Ectodermal cell (in vitro differentiated cells): ENCODE data around the gene MAP2K5.

Experiments used
- H3K27ac ChIP-seq: 2 replicates; pipeline ENCODE4 v1.7.0; 2013; ENCODE audit warnings: mild to moderate bottlenecking, low read depth, low read length; ENCODE audit not compliant: insufficient read depth, poor library complexity, severe bottlenecking
- H3K27me3 ChIP-seq: 2 replicates; pipeline ENCODE4 v1.7.0; 2013; ENCODE audit warnings: mild to moderate bottlenecking, low read length; ENCODE audit not compliant: insufficient read depth, control insufficient read depth, poor library complexity, severe bottlenecking
- H3K36me3 ChIP-seq: one replicate; pipeline ENCODE4 v1.7.0; 2013; ENCODE audit warnings: low read length; ENCODE audit not compliant: control insufficient read depth, insufficient read depth
- H3K4me1 ChIP-seq: one replicate; pipeline ENCODE4 v1.7.0; 2013; ENCODE audit warnings: low read length; ENCODE audit not compliant: control insufficient read depth, insufficient read depth
- H3K4me3 ChIP-seq: 2 replicates; pipeline ENCODE4 v1.7.0; 2013; ENCODE audit warnings: low read depth, low read length, control low read depth; ENCODE audit not compliant: insufficient read depth
- H3K9me3 ChIP-seq: 2 replicates; pipeline ENCODE4 v1.7.0; 2013; ENCODE audit warnings: mild to moderate bottlenecking, low read length, moderate library complexity; ENCODE audit not compliant: control insufficient read depth
- WGBS, 2 experiments: methylation state at CpG; one replicate each; pipeline ENCODE4 v1.1.7; 2013; ENCODE audit warnings: missing lambda C conversion rate in 2 of 2; 5-methylcytosine and 5-hydroxymethylcytosine counted together

MAP2K5 gene

GRCh38 chr15:67839499-67839928 is 297.0 kb downstream of the MAP2K5 start:
- Histone ChIP-seq H3K36me3 (no peaks in the 10 kb centered on the region), H3K4me1 (peaks cover 43% of the 10 kb centered on the region), H3K27me3 (peaks cover 46% of the 10 kb centered on the region), H3K4me3 (peak overlapping the region; percentile 91), H3K27ac (peak overlapping the region; percentile 36), H3K9me3 (no peaks in the 10 kb centered on the region)
- WGBS, 2 experiments: 17 to 19% methylated on average over 10 to 11 of the region's 12 CpGs

- Histone ChIP-seq H3K27ac (peak within 1 kb of the TSS; percentile 95), H3K4me3 (peak within 1 kb of the TSS; percentile 91), H3K4me1 (peaks cover 49% of the 10 kb centered on the region), H3K36me3 (no peaks in the 10 kb centered on the region), H3K9me3 (no peaks in the 10 kb centered on the region), H3K27me3 (peaks cover 40% of the 10 kb centered on the region)
- 0% methylated on average over 60 to 61 of the region's 62 CpGs for WGBS, 2 experiments
These were observed 297.6 kb downstream of the MAP2K5 start, which contains the start of gene RNU6-1 for GRCh38 chr15:67839929-67840748. RNU6-1 (minus strand) TSS chr15:67840045.

- WGBS, 2 experiments: 27 to 28% methylated on average over 16 to 17 of the region's 17 CpGs
- peaks cover 54% of the 10 kb centered on the region for H3K4me1 ChIP-seq
- no peaks in the 10 kb centered on the region for H3K9me3 ChIP-seq
- no peak overlapping the region for H3K27ac ChIP-seq
- H3K36me3 ChIP-seq: no peaks in the 10 kb centered on the region
- H3K4me3 ChIP-seq: peak overlapping the region; percentile 91
- peaks cover 32% of the 10 kb centered on the region for H3K27me3 ChIP-seq
These were observed 298.4 kb downstream of the MAP2K5 start for GRCh38 chr15:67840749-67841512.

GRCh38 chr15:67841513-67841762 is 298.9 kb downstream of the MAP2K5 start:
- WGBS, 2 experiments: 71 to 80% methylated on average over 3 to 4 of the region's 4 CpGs
- Histone ChIP-seq H3K27ac (no peak overlapping the region), H3K36me3 (no peaks in the 10 kb centered on the region), H3K9me3 (no peaks in the 10 kb centered on the region), H3K27me3 (peaks cover 27% of the 10 kb centered on the region), H3K4me1 (peaks cover 50% of the 10 kb centered on the region), H3K4me3 (no peak overlapping the region)

GRCh38 chr15:67843092-67843501 is 300.6 kb downstream of the MAP2K5 start:
- Histone ChIP-seq H3K4me1 (peaks cover 48% of the 10 kb centered on the region), H3K36me3 (no peaks in the 10 kb centered on the region), H3K27me3 (peaks cover 10% of the 10 kb centered on the region), H3K4me3 (no peak overlapping the region), H3K9me3 (no peaks in the 10 kb centered on the region), H3K27ac (peak overlapping the region; percentile 81)
- WGBS, 2 experiments: 65 to 66% methylated on average over 7 of the region's 7 CpGs

GRCh38 chr15:67843571-67844387 is 301.3 kb downstream of the MAP2K5 start:
- Histone ChIP-seq H3K4me3 (no peak overlapping the region), H3K27me3 (peaks cover 4% of the 10 kb centered on the region), H3K36me3 (no peaks in the 10 kb centered on the region), H3K27ac (peak overlapping the region; percentile 81), H3K4me1 (peaks cover 48% of the 10 kb centered on the region), H3K9me3 (no peaks in the 10 kb centered on the region)
- whole genome bisulfite sequencing, 2 experiments: 20 to 25% methylated on average over 7 of the region's 7 CpGs

GRCh38 chr15:67845974-67846373 is 303.5 kb downstream of the MAP2K5 start:
- Histone ChIP-seq H3K36me3 (no peaks in the 10 kb centered on the region), H3K27me3 (no peaks in the 10 kb centered on the region), H3K9me3 (no peaks in the 10 kb centered on the region), H3K27ac (no peak overlapping the region), H3K4me1 (peaks cover 40% of the 10 kb centered on the region), H3K4me3 (no peak overlapping the region)
- 84 to 85% methylated on average over 5 of the region's 5 CpGs for WGBS, 2 experiments

- 100% methylated on average over 1 of the region's 1 CpG; no CpG with 5 or more reads in 1 of the 2 experiments for WGBS, 2 experiments
- H3K9me3 ChIP-seq: no peaks in the 10 kb centered on the region
- no peaks in the 10 kb centered on the region for H3K27me3 ChIP-seq
- no peak overlapping the region for H3K4me3 ChIP-seq
- no peaks in the 10 kb centered on the region for H3K36me3 ChIP-seq
- peaks cover 10% of the 10 kb centered on the region for H3K4me1 ChIP-seq
- no peak overlapping the region for H3K27ac ChIP-seq
These were observed 307.0 kb downstream of the MAP2K5 start for GRCh38 chr15:67849538-67849937.

- Histone ChIP-seq H3K36me3 (no peaks in the 10 kb centered on the region), H3K27ac (no peak overlapping the region), H3K4me3 (no peak overlapping the region), H3K4me1 (peaks cover 3% of the 10 kb centered on the region), H3K27me3 (no peaks in the 10 kb centered on the region), H3K9me3 (no peaks in the 10 kb centered on the region)
- WGBS, 2 experiments: 83 to 84% methylated on average over 7 of the region's 7 CpGs
These were observed 307.8 kb downstream of the MAP2K5 start for GRCh38 chr15:67850336-67850735.
